ENCODE results near the gene SPACA6.
"Not testable (repeated sequence)": the region's sequence is repeated elsewhere in the genome, so short reads cannot be mapped to it uniquely, and the experiment has no call there.

SPACA6 gene

GRCh38 chr19:51737924-51738323, 44.8 kb downstream of the SPACA6 start:
- no peak for TF ChIP-seq CTCF (IDR thresholded peaks at IDR 0.05; ENCODE audit: extremely low read depth, insufficient read depth, missing control alignments)
- DNase-seq (ENCODE audit: low spot score): no peak
- in situ Hi-C loops (cut with MboI; ENCODE audit: low pct_unique_long_range_greater_than_20kb, low sequenced_read_pairs, unreplicated experiment): no loop called here

- DNase-seq (ENCODE audit: low spot score); in situ Hi-C loops (cut with MboI; ENCODE audit: low pct_unique_long_range_greater_than_20kb, low sequenced_read_pairs, unreplicated experiment): not testable (repeated sequence)
Measured at GRCh38 chr19:51738523-51738922, 45.4 kb downstream of the SPACA6 start.

- in situ Hi-C loops (cut with MboI; ENCODE audit: low pct_unique_long_range_greater_than_20kb, low sequenced_read_pairs, unreplicated experiment): no loop called here
- TF ChIP-seq CTCF (IDR thresholded peaks at IDR 0.05; ENCODE audit: extremely low read depth, insufficient read depth, missing control alignments): no peak
- no peak for DNase-seq (ENCODE audit: low spot score)
Measured at GRCh38 chr19:51739466-51740213, 46.5 kb downstream of the SPACA6 start.

GRCh38 chr19:51740356-51740755, 47.2 kb downstream of the SPACA6 start:
- no peak for DNase-seq (ENCODE audit: low spot score)
- in situ Hi-C loops (cut with MboI; ENCODE audit: low pct_unique_long_range_greater_than_20kb, low sequenced_read_pairs, unreplicated experiment): no loop called here
- TF ChIP-seq CTCF (IDR thresholded peaks at IDR 0.05; ENCODE audit: extremely low read depth, insufficient read depth, missing control alignments): no peak

GRCh38 chr19:51742789-51743188, 49.7 kb downstream of the SPACA6 start:
- no peak for DNase-seq (ENCODE audit: low spot score)
- in situ Hi-C loops (cut with MboI; ENCODE audit: low pct_unique_long_range_greater_than_20kb, low sequenced_read_pairs, unreplicated experiment): no loop called here
- TF ChIP-seq CTCF (IDR thresholded peaks at IDR 0.05; ENCODE audit: extremely low read depth, insufficient read depth, missing control alignments): no peak

- no peak for TF ChIP-seq CTCF (IDR thresholded peaks at IDR 0.05; ENCODE audit: extremely low read depth, insufficient read depth, missing control alignments)
- in situ Hi-C loops (cut with MboI; ENCODE audit: low pct_unique_long_range_greater_than_20kb, low sequenced_read_pairs, unreplicated experiment): no loop called here
- no peak for DNase-seq (ENCODE audit: low spot score)
Measured at GRCh38 chr19:51743405-51743804, 50.3 kb downstream of the SPACA6 start.

- TF ChIP-seq CTCF (IDR thresholded peaks at IDR 0.05; ENCODE audit: extremely low read depth, insufficient read depth, missing control alignments): no peak
- in situ Hi-C loops (cut with MboI; ENCODE audit: low pct_unique_long_range_greater_than_20kb, low sequenced_read_pairs, unreplicated experiment): no loop called here
- no peak for DNase-seq (ENCODE audit: low spot score)
Measured at GRCh38 chr19:51746731-51747130, 53.6 kb downstream of the SPACA6 start.
